HEK293T (cell line): ENCODE measurements around the gene ZNF391.

ENCODE experiments used
- ARNT ChIP-seq: fragments of 450-650 bp; IDR thresholded peaks from 2 replicates; pipeline ENCODE4 v1.6.1; 2017; ENCODE audit warnings: mild to moderate bottlenecking
- BHLHE40 ChIP-seq: fragments of 450-650 bp; IDR thresholded peaks from 2 replicates; pipeline ENCODE4 v1.6.1; 2016; ENCODE audit warnings: mild to moderate bottlenecking, moderate library complexity, borderline replicate concordance
- ELF4 ChIP-seq: fragments of 450-650 bp; IDR thresholded peaks from 2 replicates; pipeline ENCODE4 v1.6.1; 2017; ENCODE audit warnings: antibody characterized with exemption
- FOXK2 ChIP-seq: fragments of 450-650 bp; IDR thresholded peaks from 2 replicates; pipeline ENCODE4 v1.6.1; 2016; ENCODE audit warnings: mild to moderate bottlenecking
- HDGF ChIP-seq: fragments of 450-650 bp; IDR thresholded peaks from 2 replicates; pipeline ENCODE4 v1.6.1; 2017; ENCODE audit warnings: antibody characterized with exemption, borderline replicate concordance
- PKNOX1 ChIP-seq: fragments of 450-650 bp; IDR thresholded peaks from 2 replicates; pipeline ENCODE4 v1.6.1; 2016
- SUZ12 ChIP-seq: fragments of 450-650 bp; IDR thresholded peaks from 2 replicates; pipeline ENCODE4 v1.6.1; 2016; ENCODE audit warnings: mild to moderate bottlenecking
- TARDBP ChIP-seq: fragments of 450-650 bp; IDR thresholded peaks from 2 replicates; pipeline ENCODE4 v1.6.1; 2016

GRCh38 chr6:27374824-27375612 lies 13.5 kb upstream of the ZNF391 start:
- TF ChIP-seq ARNT, result no peak
- no peak for TF ChIP-seq BHLHE40
- peak; percentile 94 for TF ChIP-seq PKNOX1
- TF ChIP-seq SUZ12, result no peak
- TF ChIP-seq TARDBP, result no peak
- TF ChIP-seq ELF4, result no peak
- TF ChIP-seq HDGF, result no peak
- TF ChIP-seq FOXK2, result no peak
